ENCODE measurements around the gene RPS19. TPM values are rescaled to one million over a fixed set of nuclear protein-coding genes. Genes with fewer than 3 reads are reported as not detected.

RPS19 gene
- total and polyA plus RNA-seq, 4 donors, result 275 to 655 (median 476) TPM

GRCh38 chr19:41915776-41916414 is 55.8 kb downstream of the RPS19 start:
- no peak overlapping the region for H3K4me3 ChIP-seq (ENCODE audit: low read depth in 1 of 3, low read length in 3 of 3)
- TF ChIP-seq MAX (IDR thresholded peaks at IDR 0.05), result no peak
- TF ChIP-seq YY1 (IDR thresholded peaks at IDR 0.05), result no peak
- TF ChIP-seq RXRA (IDR thresholded peaks at IDR 0.05), result no peak
- TF ChIP-seq GABPA (IDR thresholded peaks at IDR 0.05 in 1 of 2, conservative IDR thresholded peaks at IDR 0.05 in 1 of 2), result no peak
- TF ChIP-seq SP1 (IDR thresholded peaks at IDR 0.05), result no peak
- no peak for TF ChIP-seq RAD21 (IDR thresholded peaks at IDR 0.05)
- no peak for TF ChIP-seq TAF1 (conservative IDR thresholded peaks at IDR 0.05)
- no peak for TF ChIP-seq ZBTB33 (IDR thresholded peaks at IDR 0.05)
- no peak for TF ChIP-seq CTCF (IDR thresholded peaks at IDR 0.05; ENCODE audit: low read depth, low read length, missing input control)
- no peak for TF ChIP-seq EGR1 (IDR thresholded peaks at IDR 0.05; ENCODE audit: low read depth in 2 of 2)
- TF ChIP-seq, protein P1, sequence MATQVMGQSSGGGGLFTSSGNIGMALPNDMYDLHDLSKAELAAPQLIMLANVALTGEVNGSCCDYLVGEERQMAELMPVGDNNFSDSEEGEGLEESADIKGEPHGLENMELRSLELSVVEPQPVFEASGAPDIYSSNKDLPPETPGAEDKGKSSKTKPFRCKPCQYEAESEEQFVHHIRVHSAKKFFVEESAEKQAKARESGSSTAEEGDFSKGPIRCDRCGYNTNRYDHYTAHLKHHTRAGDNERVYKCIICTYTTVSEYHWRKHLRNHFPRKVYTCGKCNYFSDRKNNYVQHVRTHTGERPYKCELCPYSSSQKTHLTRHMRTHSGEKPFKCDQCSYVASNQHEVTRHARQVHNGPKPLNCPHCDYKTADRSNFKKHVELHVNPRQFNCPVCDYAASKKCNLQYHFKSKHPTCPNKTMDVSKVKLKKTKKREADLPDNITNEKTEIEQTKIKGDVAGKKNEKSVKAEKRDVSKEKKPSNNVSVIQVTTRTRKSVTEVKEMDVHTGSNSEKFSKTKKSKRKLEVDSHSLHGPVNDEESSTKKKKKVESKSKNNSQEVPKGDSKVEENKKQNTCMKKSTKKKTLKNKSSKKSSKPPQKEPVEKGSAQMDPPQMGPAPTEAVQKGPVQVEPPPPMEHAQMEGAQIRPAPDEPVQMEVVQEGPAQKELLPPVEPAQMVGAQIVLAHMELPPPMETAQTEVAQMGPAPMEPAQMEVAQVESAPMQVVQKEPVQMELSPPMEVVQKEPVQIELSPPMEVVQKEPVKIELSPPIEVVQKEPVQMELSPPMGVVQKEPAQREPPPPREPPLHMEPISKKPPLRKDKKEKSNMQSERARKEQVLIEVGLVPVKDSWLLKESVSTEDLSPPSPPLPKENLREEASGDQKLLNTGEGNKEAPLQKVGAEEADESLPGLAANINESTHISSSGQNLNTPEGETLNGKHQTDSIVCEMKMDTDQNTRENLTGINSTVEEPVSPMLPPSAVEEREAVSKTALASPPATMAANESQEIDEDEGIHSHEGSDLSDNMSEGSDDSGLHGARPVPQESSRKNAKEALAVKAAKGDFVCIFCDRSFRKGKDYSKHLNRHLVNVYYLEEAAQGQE (IDR thresholded peaks at IDR 0.05), result no peak
- no peak for TF ChIP-seq ATF3 (IDR thresholded peaks at IDR 0.05)
- TF ChIP-seq NR2F2 (IDR thresholded peaks at IDR 0.05), result no peak
- no peak for TF ChIP-seq JUND (IDR thresholded peaks at IDR 0.05)
- no peak for TF ChIP-seq HNF4A (conservative IDR thresholded peaks at IDR 0.05)
- peaks cover 4 to 16% (median 9%) of the 10 kb centered on the region in 4 donors for H3K27me3 ChIP-seq (ENCODE audit: control insufficient read depth in 4 of 4, insufficient read depth in 4 of 4, low read length in 3 of 4)
- H3K27ac ChIP-seq (ENCODE audit: low read depth in 1 of 2, low read length in 2 of 2), result no peak overlapping the region
- H3K4me1 ChIP-seq (ENCODE audit: control insufficient read depth in 4 of 4, insufficient read depth in 4 of 4, low read length in 3 of 4), result peaks cover 0 to 3% (median 1%) of the 10 kb centered on the region in 4 donors
- H3K9me3 ChIP-seq (ENCODE audit: control insufficient read depth in 4 of 4, low read length in 3 of 4), result peaks cover 0 to 2% (median 0%) of the 10 kb centered on the region in 4 donors
- no peak overlapping the region for H3K9ac ChIP-seq (ENCODE audit: low read depth in 1 of 2, low read length in 2 of 2)
- no peak for DNase-seq (ENCODE audit: low spot score)
- WGBS, result 34% methylated on average over 27 of the region's 27 CpGs
- no peaks in the 10 kb centered on the region for H3K36me3 ChIP-seq (ENCODE audit: control insufficient read depth in 4 of 4, insufficient read depth in 3 of 4, low read depth in 1 of 4, low read length in 3 of 4)
